Heart left ventricle (tissue), 16 donors: Measurements from ENCODE around the gene DDX47. TPM values are rescaled to one million over a fixed set of nuclear protein-coding genes. Genes with fewer than 3 reads are reported as not detected.

Experiments used
- ATAC-seq, 4 donors: fragments of 200-7000 bp; cut with Tn5 transposase; one replicate each; pipeline ENCODE4 v1.9.1; 2020 to 2022; ENCODE audit warnings: moderate library complexity in 4 of 4, mild to moderate bottlenecking in 3 of 4, moderate number of reproducible peaks in 1 of 4
- DNase-seq, 5 donors: peaks; one replicate each; pipeline ENCODE4 v3.0.0-alpha.2; 2020
- H3K27ac ChIP-seq, 12 donors: fragments of 200-600 bp; sonication (generic) in 4 of 12; one replicate each; pipeline versions ENCODE4 v1.5.0 to v1.8.0; 2016 to 2022; ENCODE audit warnings: mild to moderate bottlenecking in 2 of 12
- H3K27me3 ChIP-seq, 9 donors: fragments of 200-600 bp; sonication (generic) in 2 of 9; one replicate each; pipeline versions ENCODE4 v1.5.1 to v1.8.0; 2016 to 2022; ENCODE audit warnings: mild to moderate bottlenecking in 3 of 9
- H3K36me3 ChIP-seq, 9 donors: fragments of 200-600 bp; sonication (generic) in 2 of 9; one replicate each; pipeline versions ENCODE4 v1.5.0 to v1.8.0; 2018 to 2022; ENCODE audit warnings: mild to moderate bottlenecking in 2 of 9
- H3K4me1 ChIP-seq, 12 donors: fragments of 200-600 bp; sonication (generic) in 4 of 12; one replicate each; pipeline versions ENCODE4 v1.5.0 to v1.8.0; 2016 to 2022; ENCODE audit warnings: mild to moderate bottlenecking in 3 of 12
- H3K4me3 ChIP-seq, 12 donors: fragments of 200-600 bp; sonication (generic) in 4 of 12; one replicate each; pipeline versions ENCODE4 v1.5.0 to v1.8.0; 2017 to 2022; ENCODE audit warnings: mild to moderate bottlenecking in 9 of 12, moderate library complexity in 4 of 12
- H3K9me3 ChIP-seq, 12 donors: fragments of 200-600 bp; sonication (generic) in 4 of 12; one replicate each; pipeline versions ENCODE4 v1.5.0 to v1.8.0; 2016 to 2022; ENCODE audit warnings: mild to moderate bottlenecking in 1 of 12
- CTCF ChIP-seq, 12 donors: fragments of 200-600 bp; sonication (generic) in 4 of 12; IDR thresholded peaks; one replicate each; pipeline versions ENCODE4 v1.5.0 to v1.8.0; 2018 to 2022; ENCODE audit warnings: antibody characterized with exemption in 12 of 12, mild to moderate bottlenecking in 5 of 12
- POLR2A ChIP-seq, 2 donors: fragments of 450-650 bp; IDR thresholded peaks; one replicate each; pipeline ENCODE4 v1.6.1; 2017; ENCODE audit warnings: antibody characterized with exemption in 2 of 2, mild to moderate bottlenecking in 2 of 2, moderate library complexity in 2 of 2
- whole genome bisulfite sequencing, 4 donors: extraction: QIAGEN DNeasy Blood & Tissue Kit in 2 of 4; methylation state at CpG; one replicate each; pipeline versions ENCODE4 v1.1.5 to v1.1.7; 2013 to 2018; 5-methylcytosine and 5-hydroxymethylcytosine counted together
- intact Hi-C, 10 donors: fragments of 100-400 bp; cut with DNase I; formaldehyde crosslinking; loops; one replicate each; pipeline versions ENCODE4 v1.11.1 to v1.14.2; 2022
- polyA plus RNA-seq, 2 donors: library from polyadenylated mRNA; stranded (reverse); fragments of 200-250 nt; gene quantifications; one replicate each; pipeline ENCODE4 v1.2.3, GENCODE V29; 2013
- total RNA-seq, 9 donors: library from RNA; depleted of rRNA in 2 of 9; stranded (reverse); fragments of >200 nt in 2 of 9; fragmentation: NEBNext Ultra II Directional in 3 of 9; extraction: Animal tissue kit (Norgen Biotek cat#: 25700) in 3 of 9; gene quantifications; one replicate each; pipeline versions ENCODE4 v1.1.0 to v1.2.4, GENCODE V29; 2016 to 2023
- donor health status: ischemic (EF 13 %, LVEDD 7.1; RV severe dilation, severe dysfunction).
- donor health status: healthy with polysubstance abuse.
- donor health status: DM: no; HTN: yes; CAD: no.
- donor health status: DM: no; HTN: no; CAD: no.
- donor health status: ischemic (EF 25% LVEDD 6.9; RV normal size, moderate dysfunction).
- donor health status: ischemic (EF 25% LVEDD 5.7; RV mildly dilated, moderate dysfunction).
- donor health status: healthy.
- donor health status: DM: yes; HTN: yes; CAD: no.
- donor health status: ischemic (EF 35%, LVEDD 5.7; RV mildly dilated, moderate dysfunction).
- donor health status: nonischemic (EF 11% LVEDD 7.7; RV severe dilation, severe dysfunction).
- donor health status: DM: yes; HTN: yes; CAD: no.
- donor health status: PGD.
- donor health status: ischemic (EF 29% LVEDD 5.4; RV normal size, mild dysfunction).
- donor health status: nonischemic (EF 23%, LVEDD 6.1; RV moderate dilation, normal function).

DDX47 gene
- total and polyA plus RNA-seq, 11 donors: 13.7 to 38.2 (median 27.1) TPM

DNA sequence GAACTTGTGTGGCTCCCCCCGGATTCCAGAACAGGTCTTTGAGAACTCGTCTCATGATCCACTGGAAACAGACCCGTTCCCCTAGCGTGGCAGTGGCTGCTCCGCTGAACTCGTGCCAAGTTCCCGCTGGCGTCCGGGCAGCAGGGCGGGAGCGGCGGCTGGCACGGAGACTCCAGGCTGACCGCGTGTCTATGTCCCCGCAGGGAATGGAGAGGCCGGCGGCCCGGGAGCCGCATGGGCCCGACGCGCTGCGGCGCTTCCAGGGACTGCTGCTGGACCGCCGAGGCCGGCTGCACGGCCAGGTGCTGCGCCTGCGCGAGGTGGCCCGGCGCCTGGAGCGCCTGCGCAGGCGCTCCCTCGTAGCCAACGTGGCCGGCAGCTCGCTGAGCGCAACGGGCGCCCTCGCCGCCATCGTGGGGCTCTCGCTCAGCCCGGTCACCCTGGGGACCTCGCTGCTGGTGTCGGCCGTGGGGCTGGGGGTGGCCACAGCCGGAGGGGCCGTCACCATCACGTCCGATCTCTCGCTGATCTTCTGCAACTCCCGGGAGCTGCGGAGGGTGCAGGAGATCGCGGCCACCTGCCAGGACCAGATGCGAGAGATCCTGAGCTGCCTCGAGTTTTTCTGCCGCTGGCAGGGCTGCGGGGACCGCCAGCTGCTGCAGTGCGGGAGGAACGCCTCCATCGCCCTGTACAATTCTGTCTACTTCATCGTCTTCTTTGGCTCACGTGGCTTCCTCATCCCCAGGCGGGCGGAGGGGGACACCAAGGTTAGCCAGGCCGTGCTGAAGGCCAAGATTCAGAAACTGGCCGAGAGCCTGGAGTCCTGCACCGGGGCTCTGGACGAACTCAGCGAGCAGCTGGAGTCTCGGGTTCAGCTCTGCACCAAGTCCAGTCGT is 26.2 kb upstream of the DDX47 start:
- peak in 1 of 2 donors; percentile 79 for TF ChIP-seq POLR2A (IDR thresholded peaks at IDR 0.05)
- peak in 4 of 12 donors; percentile 6 to 21 (median 14) for TF ChIP-seq CTCF (IDR thresholded peaks at IDR 0.05)
- DNase-seq: peak; percentile 83 to 92 (median 89)
- Histone ChIP-seq H3K27me3 (no peaks in the 10 kb centered on the region), H3K9me3 (no peaks in the 10 kb centered on the region), H3K27ac (peak overlapping the region; percentile 72 to 99 (median 95)), H3K36me3 (no peaks in the 10 kb centered on the region), H3K4me3 (peak overlapping the region; percentile 8 to 85 (median 74)), H3K4me1 (peaks cover 0 to 58% (median 29%) of the 10 kb centered on the region in 12 donors)
- peak; percentile 54 to 93 (median 73) for ATAC-seq
- intact Hi-C loops: loop anchor here in 9 of 10 donors (2.0 to 10.0 kb wide), 7 partner anchors 62 to 425 kb away; partner anchors contain the start of genes CDKN1B (in 3 of the 9), DUSP16 (in 1 of the 9) and GSG1 (in 1 of the 9)
- 1% methylated on average over 15 to 80 of the region's 80 CpGs for WGBS, 4 donors

GRCh38 chr12:12788131-12788530 is 25.0 kb upstream of the DDX47 start:
- no peak for ATAC-seq
- WGBS, 4 donors: 46 to 52% (median 51%) methylated on average over 6 of the region's 6 CpGs
- peak overlapping the region; percentile 72 to 99 (median 95) for H3K27ac ChIP-seq
- H3K4me3 ChIP-seq: peak overlapping the region in 11 of 12 donors; percentile 55 to 85 (median 75)
- TF ChIP-seq POLR2A (IDR thresholded peaks at IDR 0.05) (no peak), CTCF (IDR thresholded peaks at IDR 0.05) (no peak)
- no peaks in the 10 kb centered on the region for H3K27me3 ChIP-seq
- DNase-seq: peak in 2 of 5 donors; percentile 33 to 43
- H3K9me3 ChIP-seq: no peaks in the 10 kb centered on the region
- peaks cover 0 to 65% (median 36%) of the 10 kb centered on the region in 12 donors for H3K4me1 ChIP-seq
- intact Hi-C loops: loop anchor here in 9 of 10 donors (1.0 to 10.0 kb wide), 10 partner anchors 17 to 424 kb away; partner anchors contain the start of genes CDKN1B (in 3 of the 9), DDX47 (in 1 of the 9), DUSP16 (in 1 of the 9) and GSG1 (in 1 of the 9)
- no peaks in the 10 kb centered on the region for H3K36me3 ChIP-seq

DNA sequence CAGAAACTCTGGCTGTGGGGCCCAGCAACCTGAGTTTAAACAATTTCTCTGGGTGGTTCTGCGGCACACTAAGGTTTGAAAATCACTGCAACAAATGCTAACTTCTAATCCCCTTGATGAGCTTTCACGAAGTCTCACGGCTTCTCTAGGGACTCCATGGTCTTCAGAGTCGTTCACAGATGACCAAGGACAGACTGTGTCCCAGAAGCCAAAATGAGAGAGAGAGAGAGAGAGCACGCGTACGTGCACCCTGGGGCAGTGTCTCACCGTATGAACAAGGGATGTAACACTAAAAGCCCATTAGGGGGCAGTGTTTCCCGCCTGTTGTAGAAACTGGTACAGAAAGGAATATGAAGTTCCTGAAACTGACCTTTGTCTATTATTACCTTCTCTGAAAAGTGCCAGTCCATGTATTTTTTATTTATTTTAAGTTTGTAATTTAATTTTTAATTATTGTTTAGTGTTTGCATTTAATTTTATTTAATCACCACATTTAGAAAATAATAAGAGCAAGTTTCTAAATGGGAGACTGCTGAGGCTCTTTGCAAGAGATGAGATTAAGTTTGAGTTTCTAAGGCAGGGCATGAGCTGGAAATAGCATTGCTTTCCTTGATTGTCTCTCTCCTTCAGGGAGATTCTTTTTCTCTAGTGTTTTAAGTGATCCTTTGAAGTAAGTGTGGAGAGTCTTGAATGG is 24.3 kb upstream of the DDX47 start:
- ATAC-seq: peak; percentile 28 to 40 (median 35)
- DNase-seq: peak in 4 of 5 donors; percentile 40 to 77 (median 70)
- Histone ChIP-seq H3K4me1 (peaks cover 0 to 65% (median 36%) of the 10 kb centered on the region in 12 donors), H3K36me3 (no peaks in the 10 kb centered on the region), H3K9me3 (no peaks in the 10 kb centered on the region), H3K27me3 (no peaks in the 10 kb centered on the region), H3K27ac (peak overlapping the region; percentile 72 to 99 (median 95)), H3K4me3 (peak overlapping the region in 11 of 12 donors; percentile 55 to 85 (median 75))
- WGBS, 4 donors: 15 to 19% (median 17%) methylated on average over 9 of the region's 9 CpGs
- intact Hi-C loops: loop anchor here in 9 of 10 donors (1.0 to 10.0 kb wide), 10 partner anchors 16 to 423 kb away; partner anchors contain the start of genes CDKN1B (in 3 of the 9), DDX47 (in 1 of the 9), DUSP16 (in 1 of the 9) and GSG1 (in 1 of the 9)
- TF ChIP-seq CTCF (IDR thresholded peaks at IDR 0.05): peak; percentile 78 to 92 (median 81)
- peak in 1 of 2 donors; percentile 22 for TF ChIP-seq POLR2A (IDR thresholded peaks at IDR 0.05)
